Esophagus muscularis mucosa (tissue), 4 donors: ENCODE results near the gene UBD. TPM values are rescaled to one million over a fixed set of nuclear protein-coding genes. Genes with fewer than 3 reads are reported as not detected.
A peak's percentile ranks its signal among the peaks of the same experiment; 100 is the strongest.

ENCODE experiments used
- DNase-seq: peaks from one replicate; pipeline ENCODE4 v3.0.0-alpha.2; 2017; ENCODE audit errors: extremely low spot score
- H3K27ac ChIP-seq, 4 donors: fragments of 200-600 bp; sonication (generic); replicated peaks in 1 of 4; 1 replicate in 3 of 4; 2 replicates in 1 of 4; pipeline ENCODE4 v1.5.1; 2016 to 2019; ENCODE audit warnings: mild to moderate bottlenecking in 1 of 4
- H3K27me3 ChIP-seq, 4 donors: fragments of 200-600 bp; sonication (generic); one replicate each; pipeline versions ENCODE4 v1.5.1 to v1.6.0; 2016 to 2019
- H3K36me3 ChIP-seq, 4 donors: fragments of 200-600 bp; sonication (generic); one replicate each; pipeline ENCODE4 v1.5.1; 2016 to 2019
- H3K4me1 ChIP-seq, 4 donors: fragments of 200-600 bp; sonication (generic); one replicate each; pipeline ENCODE4 v1.5.1; 2016 to 2019
- H3K4me3 ChIP-seq, 4 donors: fragments of 200-600 bp; sonication (generic); 1 replicate in 2 of 4; 2 replicates in 2 of 4; pipeline ENCODE4 v1.5.1; 2016 to 2019; ENCODE audit warnings: mild to moderate bottlenecking in 4 of 4, moderate library complexity in 1 of 4
- H3K9me3 ChIP-seq, 4 donors: fragments of 200-600 bp; sonication (generic); 1 replicate in 3 of 4; 2 replicates in 1 of 4; pipeline ENCODE4 v1.5.1; 2016 to 2019
- EP300 ChIP-seq: sonication (generic); formaldehyde crosslinking; IDR thresholded peaks from one replicate; pipeline ENCODE4 v1.6.1; 2017; ENCODE audit warnings: antibody characterized with exemption
- POLR2A ChIP-seq: fragments of 450-650 bp; IDR thresholded peaks from one replicate; pipeline ENCODE4 v1.6.1; 2017; ENCODE audit warnings: antibody characterized with exemption, moderate library complexity, mild to moderate bottlenecking, low read depth
- POLR2AphosphoS5 ChIP-seq, 2 donors: sonication (generic); formaldehyde crosslinking; IDR thresholded peaks; one replicate each; pipeline ENCODE4 v1.6.1; 2017; ENCODE audit warnings: antibody characterized with exemption in 2 of 2
- WGBS: methylation state at CpG from one replicate; pipeline ENCODE4 v1.1.5; 2018; 5-methylcytosine and 5-hydroxymethylcytosine counted together
- intact Hi-C: fragments of 100-400 bp; cut with DNase I; formaldehyde crosslinking; loops from one replicate; pipeline ENCODE4 v1.15.1; 2023
- total RNA-seq, 4 donors: library from RNA; depleted of rRNA; stranded (reverse); fragments of >200 nt; gene quantifications; one replicate each; pipeline versions ENCODE4 v1.1.0 to v1.2.1, GENCODE V29; 2016
- TF ChIP-seq, protein P1 (sequence below), 3 experiments: fragments of 200-600 bp in 2 of 3; fragments of 450-650 bp in 1 of 3; sonication (generic) in 2 of 3; IDR thresholded peaks; one replicate each; pipeline ENCODE4 v1.5.1; 2017 to 2019; ENCODE audit warnings: antibody characterized with exemption in 3 of 3, mild to moderate bottlenecking in 2 of 3, moderate library complexity in 1 of 3

The UBD gene
- total RNA-seq, 4 donors from 2014 or later: 0.50 TPM; not detected in 3

DNA sequence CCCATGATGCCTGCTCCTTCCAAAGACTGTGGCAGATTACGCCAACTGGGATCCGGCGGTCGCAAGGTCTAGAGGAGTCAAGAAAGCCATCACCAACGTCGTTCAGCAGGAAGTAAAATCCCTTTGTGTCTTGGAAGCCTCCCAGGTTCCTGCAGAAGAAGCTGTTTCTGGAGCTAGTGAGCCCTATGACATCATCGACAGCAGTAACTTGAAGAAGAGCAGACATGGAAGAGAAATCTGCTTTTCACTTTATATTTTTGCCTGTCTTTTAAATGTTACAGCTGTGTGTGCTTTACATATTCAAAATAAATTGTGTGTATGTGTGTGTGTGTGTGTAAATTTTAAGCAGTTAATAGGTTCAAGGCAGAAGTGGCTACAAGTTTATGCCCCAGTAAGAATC, 18.0 kb upstream of the UBD start:
- Histone ChIP-seq H3K27me3 (peaks cover 0 to 19% (median 0%) of the 10 kb centered on the region in 4 donors), H3K4me1 (no peaks in the 10 kb centered on the region), H3K27ac (no peak overlapping the region), H3K9me3 (no peaks in the 10 kb centered on the region), H3K4me3 (no peak overlapping the region), H3K36me3 (no peaks in the 10 kb centered on the region)
- intact Hi-C loops: no loop called here
- no peak for DNase-seq
- TF ChIP-seq, protein P1, sequence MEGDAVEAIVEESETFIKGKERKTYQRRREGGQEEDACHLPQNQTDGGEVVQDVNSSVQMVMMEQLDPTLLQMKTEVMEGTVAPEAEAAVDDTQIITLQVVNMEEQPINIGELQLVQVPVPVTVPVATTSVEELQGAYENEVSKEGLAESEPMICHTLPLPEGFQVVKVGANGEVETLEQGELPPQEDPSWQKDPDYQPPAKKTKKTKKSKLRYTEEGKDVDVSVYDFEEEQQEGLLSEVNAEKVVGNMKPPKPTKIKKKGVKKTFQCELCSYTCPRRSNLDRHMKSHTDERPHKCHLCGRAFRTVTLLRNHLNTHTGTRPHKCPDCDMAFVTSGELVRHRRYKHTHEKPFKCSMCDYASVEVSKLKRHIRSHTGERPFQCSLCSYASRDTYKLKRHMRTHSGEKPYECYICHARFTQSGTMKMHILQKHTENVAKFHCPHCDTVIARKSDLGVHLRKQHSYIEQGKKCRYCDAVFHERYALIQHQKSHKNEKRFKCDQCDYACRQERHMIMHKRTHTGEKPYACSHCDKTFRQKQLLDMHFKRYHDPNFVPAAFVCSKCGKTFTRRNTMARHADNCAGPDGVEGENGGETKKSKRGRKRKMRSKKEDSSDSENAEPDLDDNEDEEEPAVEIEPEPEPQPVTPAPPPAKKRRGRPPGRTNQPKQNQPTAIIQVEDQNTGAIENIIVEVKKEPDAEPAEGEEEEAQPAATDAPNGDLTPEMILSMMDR (IDR thresholded peaks at IDR 0.05): no peak
- TF ChIP-seq POLR2AphosphoS5 (IDR thresholded peaks at IDR 0.05) (no peak), POLR2A (no peak), EP300 (no peak)
- 59% methylated on average over 7 of the region's 7 CpGs for WGBS

DNA sequence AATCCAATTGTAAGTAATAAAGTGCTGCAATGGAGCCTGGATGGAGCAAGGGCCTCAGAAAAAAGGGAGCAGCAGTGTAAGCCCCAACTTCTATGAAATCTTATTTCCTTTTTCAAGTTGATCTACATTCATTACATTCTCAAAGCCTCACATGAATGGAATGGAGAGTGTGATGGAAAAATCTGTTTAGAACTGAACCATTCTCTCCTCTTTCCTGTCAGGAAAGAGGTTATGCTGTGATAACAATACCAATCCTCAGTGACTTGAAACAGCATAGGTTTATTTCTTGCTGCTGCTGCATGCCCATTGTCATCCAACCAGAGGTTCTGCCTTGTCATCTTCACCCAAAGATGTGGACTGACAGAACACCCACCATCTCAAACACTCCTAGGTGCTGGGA, 16.5 kb upstream of the UBD start:
- H3K27ac ChIP-seq: no peak overlapping the region
- no peak overlapping the region for H3K4me3 ChIP-seq
- DNase-seq: no peak
- no peaks in the 10 kb centered on the region for H3K36me3 ChIP-seq
- no peaks in the 10 kb centered on the region for H3K9me3 ChIP-seq
- TF ChIP-seq, protein P1 (IDR thresholded peaks at IDR 0.05): no peak
- TF ChIP-seq POLR2AphosphoS5 (IDR thresholded peaks at IDR 0.05): no peak
- TF ChIP-seq EP300: no peak
- TF ChIP-seq POLR2A: no peak
- intact Hi-C loops: no loop called here
- H3K27me3 ChIP-seq: peaks cover 0 to 17% (median 0%) of the 10 kb centered on the region in 4 donors
- no peaks in the 10 kb centered on the region for H3K4me1 ChIP-seq

DNA sequence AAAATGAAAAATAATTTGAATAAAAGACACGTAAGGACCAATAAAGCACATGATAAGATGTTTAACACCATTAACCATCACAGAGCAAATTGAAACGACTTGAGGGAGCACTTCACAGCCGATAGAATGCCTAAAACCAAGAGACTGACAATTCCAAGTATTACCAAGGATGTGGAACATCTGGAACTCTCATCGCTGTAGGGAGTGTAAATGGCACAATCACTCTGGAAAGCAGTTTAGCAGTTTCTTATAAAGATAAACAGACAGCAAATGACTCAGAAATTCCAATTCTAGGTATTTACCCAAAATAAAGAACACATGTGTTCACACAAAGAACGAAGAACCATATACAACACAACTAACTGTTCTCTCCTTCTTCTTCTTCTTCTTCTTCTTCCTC, 8.5 kb upstream of the UBD start:
- Histone ChIP-seq H3K27me3 (peaks cover 0 to 40% (median 0%) of the 10 kb centered on the region in 4 donors), H3K9me3 (no peaks in the 10 kb centered on the region), H3K36me3 (no peaks in the 10 kb centered on the region), H3K4me1 (no peaks in the 10 kb centered on the region), H3K4me3 (no peak overlapping the region), H3K27ac (no peak overlapping the region)
- intact Hi-C loops: no loop called here
- DNase-seq: no peak
- TF ChIP-seq POLR2AphosphoS5 (IDR thresholded peaks at IDR 0.05) (no peak), POLR2A (no peak), EP300 (no peak)
- TF ChIP-seq, protein P1 (IDR thresholded peaks at IDR 0.05): no peak
- WGBS: 56% methylated on average over 5 of the region's 5 CpGs

DNA sequence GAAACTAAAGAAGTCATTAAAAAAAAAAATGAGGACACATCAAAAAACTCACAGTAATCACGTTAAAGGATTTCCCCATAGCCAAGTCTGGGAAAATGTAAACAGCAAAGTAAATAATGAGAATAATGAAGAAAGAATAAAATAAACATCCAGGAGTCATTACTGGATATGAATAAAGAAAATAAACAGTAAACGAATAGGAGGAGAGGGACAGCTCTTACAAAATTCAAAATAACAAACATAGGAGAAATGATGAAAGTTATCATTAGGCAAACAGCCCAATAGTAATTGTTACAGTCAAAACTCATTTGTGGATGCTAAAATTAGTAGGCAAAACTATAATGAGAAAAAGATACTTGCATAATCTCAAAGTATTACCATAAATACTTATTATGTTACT, 8.0 kb upstream of the UBD start:
- no peak overlapping the region for H3K27ac ChIP-seq
- H3K4me1 ChIP-seq: no peaks in the 10 kb centered on the region
- H3K36me3 ChIP-seq: no peaks in the 10 kb centered on the region
- TF ChIP-seq POLR2AphosphoS5 (IDR thresholded peaks at IDR 0.05) (no peak), EP300 (no peak), POLR2A (no peak)
- TF ChIP-seq, protein P1 (IDR thresholded peaks at IDR 0.05): no peak
- no peak for DNase-seq
- 28% methylated on average over 2 of the region's 2 CpGs for WGBS
- H3K27me3 ChIP-seq: peaks cover 0 to 40% (median 0%) of the 10 kb centered on the region in 4 donors
- H3K9me3 ChIP-seq: no peaks in the 10 kb centered on the region
- intact Hi-C loops: no loop called here
- H3K4me3 ChIP-seq: no peak overlapping the region

DNA sequence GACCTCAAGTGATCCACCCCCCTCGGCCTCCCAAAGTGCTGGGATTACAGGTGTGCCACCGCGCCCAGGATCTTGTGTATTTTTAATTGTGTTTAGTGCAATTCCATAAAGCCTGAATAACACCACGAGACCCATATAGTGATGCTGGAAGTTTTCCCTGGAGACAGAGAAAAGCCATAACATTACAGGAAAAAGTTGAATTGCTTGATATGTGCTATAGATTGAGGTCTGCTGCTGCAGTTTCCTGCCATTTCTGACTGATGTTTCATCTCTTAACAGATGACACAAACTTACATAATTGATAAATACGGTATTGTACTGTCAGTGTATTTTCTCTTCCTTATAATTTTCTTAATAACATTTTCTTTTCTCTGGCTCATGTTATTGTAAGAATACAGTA, 7.3 kb upstream of the UBD start:
- Histone ChIP-seq H3K27me3 (peaks cover 0 to 40% (median 0%) of the 10 kb centered on the region in 4 donors), H3K4me1 (no peaks in the 10 kb centered on the region), H3K4me3 (no peak overlapping the region), H3K9me3 (no peaks in the 10 kb centered on the region), H3K27ac (no peak overlapping the region), H3K36me3 (no peaks in the 10 kb centered on the region)
- TF ChIP-seq, protein P1 (IDR thresholded peaks at IDR 0.05): no peak
- TF ChIP-seq POLR2AphosphoS5 (IDR thresholded peaks at IDR 0.05) (no peak), POLR2A (no peak), EP300 (no peak)
- intact Hi-C loops: no loop called here
- WGBS: 86% methylated on average over 5 of the region's 5 CpGs
- peak; percentile 45 for DNase-seq
